SK-N-MC (cell line): ENCODE data around the gene LHCGR.

Experiments used
- EZH2 ChIP-seq: fragments of 200-600 bp; sonication (generic); IDR thresholded peaks from one replicate; pipeline ENCODE4 v1.6.1; 2017; ENCODE audit warnings: antibody characterized with exemption
- FOXP2 ChIP-seq: optimal IDR thresholded peaks from 2 replicates; pipeline ENCODE3; 2011; ENCODE audit warnings: mild to moderate bottlenecking, moderate library complexity; ENCODE audit not compliant: insufficient read depth; ENCODE audit errors: extremely low read length, control extremely low read depth
- POLR2AphosphoS5 ChIP-seq: IDR thresholded peaks from 2 replicates; pipeline ENCODE4 v1.6.1; 2012; ENCODE audit warnings: mild to moderate bottlenecking, low read depth, low read length, borderline replicate concordance

- TF ChIP-seq EZH2, result no peak
- TF ChIP-seq POLR2AphosphoS5, result no peak
- TF ChIP-seq FOXP2, result no peak
Observed at GRCh38 chr2:48724278-48724677, 31.2 kb downstream of the LHCGR start.
